Keratinocyte (primary cell): ENCODE data around the gene NANOS3. TPM values are rescaled to one million over a fixed set of nuclear protein-coding genes. Genes with fewer than 3 reads are reported as not detected.
"Not testable (repeated sequence)": the region's sequence is repeated elsewhere in the genome, so short reads cannot be mapped to it uniquely, and the experiment has no call there.

Experiments
- DNase-seq: peaks from one replicate; pipeline ENCODE4 v3.0.0-alpha.2; 2011; ENCODE audit warnings: low read depth, missing footprints, low spot score
- FAIRE-seq: peaks from 2 replicates; lab custom pipeline; 2011; peaks lifted over from hg19 to GRCh38; lab: Jason Lieb, UNC
- H2AFZ ChIP-seq: 2 replicates; pipeline ENCODE4 v1.6.0; 2012; ENCODE audit warnings: low read length, control low read depth, inconsistent platforms; ENCODE audit not compliant: control insufficient read depth
- H3K27ac ChIP-seq: 2 replicates; pipeline ENCODE4 v1.5.1; 2011; ENCODE audit warnings: low read length; ENCODE audit not compliant: control insufficient read depth, insufficient read depth
- H3K27me3 ChIP-seq: 3 replicates; pipeline ENCODE4 v1.6.0; 2011; ENCODE audit warnings: low read length; ENCODE audit not compliant: control insufficient read depth, insufficient read depth; ENCODE audit errors: extremely low read depth
- H3K36me3 ChIP-seq, 2 experiments: 2 replicates in 1 of 2; 3 replicates in 1 of 2; pipeline ENCODE4 v1.5.1; 2011; ENCODE audit warnings: low read length in 2 of 2, mild to moderate bottlenecking in 1 of 2; ENCODE audit not compliant: control insufficient read depth in 2 of 2, insufficient read depth in 2 of 2; ENCODE audit errors: extremely low read depth in 1 of 2
- H3K4me1 ChIP-seq: 3 replicates; pipeline ENCODE4 v1.5.1; 2011; ENCODE audit warnings: low read length; ENCODE audit not compliant: control insufficient read depth, insufficient read depth; ENCODE audit errors: extremely low read depth
- H3K4me2 ChIP-seq: 3 replicates; pipeline ENCODE4 v1.6.0; 2011; ENCODE audit warnings: low read depth, low read length; ENCODE audit not compliant: control insufficient read depth, insufficient read depth; ENCODE audit errors: extremely low read depth
- H3K4me3 ChIP-seq, 3 experiments: fragments of 200-600 bp in 1 of 3; sonication (generic) in 1 of 3; 2 replicates in 2 of 3; 3 replicates in 1 of 3; pipeline ENCODE4 v1.5.1; 2011 to 2016; ENCODE audit warnings: low read length in 3 of 3, mild to moderate bottlenecking in 3 of 3, control low read depth in 2 of 3, inconsistent platforms in 1 of 3, low read depth in 1 of 3, mixed read lengths in 1 of 3, mixed run types in 1 of 3, moderate library complexity in 1 of 3; ENCODE audit not compliant: control insufficient read depth in 2 of 3, insufficient read depth in 2 of 3; ENCODE audit errors: extremely low read depth in 1 of 3
- H3K79me2 ChIP-seq: 2 replicates; pipeline ENCODE4 v1.6.0; 2012; ENCODE audit warnings: low read length; ENCODE audit not compliant: control insufficient read depth, insufficient read depth
- H3K9ac ChIP-seq: 3 replicates; pipeline ENCODE4 v1.6.0; 2011; ENCODE audit warnings: low read length; ENCODE audit not compliant: control insufficient read depth, insufficient read depth; ENCODE audit errors: extremely low read depth
- H3K9me1 ChIP-seq: 3 replicates; pipeline ENCODE4 v1.6.0; 2011; ENCODE audit warnings: low read length; ENCODE audit not compliant: control insufficient read depth, insufficient read depth; ENCODE audit errors: extremely low read depth
- H3K9me3 ChIP-seq: 2 replicates; pipeline ENCODE4 v1.5.1; 2012; ENCODE audit warnings: low read depth, low read length; ENCODE audit not compliant: control insufficient read depth
- H4K20me1 ChIP-seq: 3 replicates; pipeline ENCODE4 v1.6.0; 2011; ENCODE audit warnings: low read length; ENCODE audit not compliant: control insufficient read depth, insufficient read depth; ENCODE audit errors: extremely low read depth
- EZH2 ChIP-seq: IDR thresholded peaks from one replicate; pipeline ENCODE4 v1.6.1; 2012; ENCODE audit warnings: inconsistent platforms, mild to moderate bottlenecking, low read length, moderate library complexity
- dilution Hi-C: fragments of 300-500 bp; cut with MboI; formaldehyde crosslinking; loops from one replicate; pipeline ENCODE4 v1.7.0; 2020; ENCODE audit warnings: low sequenced_read_pairs; ENCODE audit not compliant: extremely low pct_ligation_motif_present
- polyA plus RNA-seq, 5 experiments: library from polyadenylated mRNA; depleted of rRNA in 3 of 5; stranded (reverse) in 3 of 5; stranded (forward) in 1 of 5; unstranded in 1 of 5; fragments of >200 nt; gene quantifications; 1 replicate in 1 of 5; 2 replicates in 3 of 5; 3 replicates in 1 of 5; pipeline versions ENCODE4 v1.2.1 to v1.2.3, GENCODE V29; 2011 to 2012; ENCODE audit warnings: missing spikeins in 2 of 5, low read depth in 1 of 5, low replicate concordance in 1 of 5
- TF ChIP-seq, protein P1 (sequence below), 3 experiments: IDR thresholded peaks in 1 of 3; conservative IDR thresholded peaks in 1 of 3; optimal IDR thresholded peaks in 1 of 3; 2 replicates in 2 of 3; 3 replicates in 1 of 3; pipeline versions ENCODE3 to v1.5.1; 2011; ENCODE audit warnings: low read length in 3 of 3, mild to moderate bottlenecking in 3 of 3, moderate library complexity in 2 of 3, control low read depth in 1 of 3, inconsistent platforms in 1 of 3; ENCODE audit not compliant: insufficient read depth in 2 of 3; ENCODE audit errors: extremely low read depth in 1 of 3

The NANOS3 gene
- polyA plus RNA-seq, 1 donor (not counting 4 experiments of a cell fraction or from before 2014, with no cell fraction given) = 0.18 TPM

DNA sequence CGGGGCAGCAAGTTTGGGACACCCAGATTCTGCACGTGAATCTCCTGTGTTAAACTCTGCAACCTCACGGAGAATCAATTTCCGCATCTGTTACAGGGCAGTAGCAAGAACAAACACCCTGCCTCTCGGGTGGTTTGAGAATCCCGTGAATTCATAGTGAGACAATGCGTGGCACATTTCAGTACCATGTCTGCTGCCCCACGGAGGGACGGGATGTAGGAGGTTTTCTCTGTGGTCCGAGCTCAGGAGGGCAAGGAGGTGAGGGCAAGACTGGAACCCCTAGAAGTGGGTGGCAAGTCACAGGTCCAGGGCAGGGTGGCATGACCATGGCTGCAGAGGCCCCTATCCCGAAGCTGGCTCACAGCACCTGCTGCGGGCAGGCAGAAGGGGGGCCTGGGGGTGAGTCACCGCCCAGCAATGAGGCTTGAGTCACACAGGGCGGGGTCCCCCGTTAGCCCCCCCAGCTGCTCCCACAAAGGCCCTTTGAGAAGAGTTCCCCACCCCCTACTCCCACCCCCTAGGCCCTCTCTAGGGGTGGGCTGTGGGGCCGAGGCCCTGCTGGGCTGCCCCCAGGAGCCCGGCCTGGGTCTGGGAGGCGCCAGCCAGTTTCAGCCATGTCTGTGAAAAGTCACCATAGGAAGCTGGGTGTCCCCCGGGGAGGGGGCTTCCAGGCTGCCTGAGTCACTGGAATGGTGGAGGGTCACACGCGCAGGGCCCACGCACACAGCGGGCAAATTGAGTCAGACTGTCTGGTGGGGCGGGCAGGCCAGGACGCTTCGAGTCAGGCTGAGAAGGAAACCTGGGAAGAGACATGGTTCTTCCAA lies 25.8 kb upstream of the NANOS3 start:
- dilution Hi-C loops = no loop called here
- Histone ChIP-seq H3K4me2 (peak overlapping the region; percentile 87), H3K79me2 (no peaks in the 10 kb centered on the region), H2AFZ (peak overlapping the region; percentile 49), H3K36me3 (no peaks in the 10 kb centered on the region), H3K9me3 (no peaks in the 10 kb centered on the region), H3K4me3 (peak overlapping the region; percentile 35 to 54 (median 45)), H3K27me3 (no peaks in the 10 kb centered on the region), H3K9ac (peak overlapping the region; percentile 95), H3K27ac (peak overlapping the region; percentile 99), H3K9me1 (no peaks in the 10 kb centered on the region), H4K20me1 (no peaks in the 10 kb centered on the region), H3K4me1 (peaks cover 43% of the 10 kb centered on the region)
- peak; percentile 86 for FAIRE-seq
- DNase-seq = no peak
- TF ChIP-seq, protein P1, sequence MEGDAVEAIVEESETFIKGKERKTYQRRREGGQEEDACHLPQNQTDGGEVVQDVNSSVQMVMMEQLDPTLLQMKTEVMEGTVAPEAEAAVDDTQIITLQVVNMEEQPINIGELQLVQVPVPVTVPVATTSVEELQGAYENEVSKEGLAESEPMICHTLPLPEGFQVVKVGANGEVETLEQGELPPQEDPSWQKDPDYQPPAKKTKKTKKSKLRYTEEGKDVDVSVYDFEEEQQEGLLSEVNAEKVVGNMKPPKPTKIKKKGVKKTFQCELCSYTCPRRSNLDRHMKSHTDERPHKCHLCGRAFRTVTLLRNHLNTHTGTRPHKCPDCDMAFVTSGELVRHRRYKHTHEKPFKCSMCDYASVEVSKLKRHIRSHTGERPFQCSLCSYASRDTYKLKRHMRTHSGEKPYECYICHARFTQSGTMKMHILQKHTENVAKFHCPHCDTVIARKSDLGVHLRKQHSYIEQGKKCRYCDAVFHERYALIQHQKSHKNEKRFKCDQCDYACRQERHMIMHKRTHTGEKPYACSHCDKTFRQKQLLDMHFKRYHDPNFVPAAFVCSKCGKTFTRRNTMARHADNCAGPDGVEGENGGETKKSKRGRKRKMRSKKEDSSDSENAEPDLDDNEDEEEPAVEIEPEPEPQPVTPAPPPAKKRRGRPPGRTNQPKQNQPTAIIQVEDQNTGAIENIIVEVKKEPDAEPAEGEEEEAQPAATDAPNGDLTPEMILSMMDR (optimal IDR thresholded peaks at IDR 0.05 in 1 of 3, IDR thresholded peaks at IDR 0.05 in 1 of 3, conservative IDR thresholded peaks at IDR 0.05 in 1 of 3; ENCODE audit: extremely low read depth in 1 of 3, insufficient read depth in 2 of 3, low read length in 3 of 3) = no peak
- TF ChIP-seq EZH2 = no peak

DNA sequence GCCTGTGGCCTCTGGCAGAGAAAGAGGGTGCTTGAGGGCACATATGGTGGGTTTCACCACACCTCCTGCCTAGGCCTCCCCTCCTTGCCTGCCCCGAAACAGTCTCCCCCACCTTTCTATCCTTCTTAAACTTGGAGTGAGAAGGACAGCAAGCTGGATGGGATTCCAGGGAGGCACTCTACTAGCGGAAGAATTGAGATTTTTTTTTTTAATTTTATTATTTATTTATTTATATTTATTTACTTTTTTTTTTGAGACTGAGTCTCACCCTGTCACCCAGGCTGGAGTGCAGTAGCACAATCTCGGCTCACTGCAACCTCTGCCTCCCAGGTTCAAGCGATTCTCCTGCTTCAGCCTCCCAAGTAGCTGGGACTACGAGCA lies 25.2 kb upstream of the NANOS3 start:
- dilution Hi-C loops, H2AFZ ChIP-seq, H3K36me3 ChIP-seq, H3K9me3 ChIP-seq, H3K79me2 ChIP-seq, DNase-seq, H4K20me1 ChIP-seq, H3K4me3 ChIP-seq, FAIRE-seq, H3K27me3 ChIP-seq, H3K9me1 ChIP-seq: not testable (repeated sequence)
- peak overlapping the region; percentile 87 for H3K4me2 ChIP-seq
- H3K9ac ChIP-seq = peak overlapping the region; percentile 95
- peak overlapping the region; percentile 99 for H3K27ac ChIP-seq
- H3K4me1 ChIP-seq = peaks cover 38% of the 10 kb centered on the region

DNA sequence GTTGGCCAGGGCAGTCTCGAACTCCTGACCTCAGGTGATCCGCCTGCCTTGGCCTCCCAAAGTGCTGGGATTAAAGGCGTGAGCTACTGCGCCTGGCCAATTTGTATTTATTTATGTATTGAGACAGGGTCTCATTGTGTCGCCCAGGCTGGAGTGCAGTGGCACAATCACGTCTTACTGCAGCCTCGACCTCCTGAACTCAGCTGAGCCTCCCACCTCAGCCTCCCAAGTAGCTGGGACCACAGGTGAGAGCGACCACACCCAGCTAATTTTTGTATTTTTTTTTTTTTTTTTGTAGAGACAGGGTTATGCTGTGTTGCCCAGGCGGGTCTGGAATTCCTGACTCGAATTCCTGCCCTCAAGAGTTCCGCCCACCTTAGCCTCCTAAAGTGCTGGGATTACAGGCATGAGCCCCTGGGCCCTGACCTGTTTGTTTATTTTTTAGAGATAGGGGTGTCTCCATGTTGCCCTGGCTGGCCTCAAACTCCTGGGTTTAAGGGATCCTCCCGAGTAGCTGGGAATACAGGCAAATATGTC lies 24.7 kb upstream of the NANOS3 start:
- H3K79me2 ChIP-seq, FAIRE-seq, H3K36me3 ChIP-seq, H3K27me3 ChIP-seq, H3K4me3 ChIP-seq, H3K9me3 ChIP-seq, dilution Hi-C loops, DNase-seq, H2AFZ ChIP-seq, H4K20me1 ChIP-seq, H3K9me1 ChIP-seq: not testable (repeated sequence)
- peak overlapping the region; percentile 99 for H3K27ac ChIP-seq
- peak overlapping the region; percentile 32 for H3K4me2 ChIP-seq
- peaks cover 33% of the 10 kb centered on the region for H3K4me1 ChIP-seq
- H3K9ac ChIP-seq = peak overlapping the region; percentile 54
